Measurements from ENCODE around the gene CAMK2A. TPM values are rescaled to one million over a fixed set of nuclear protein-coding genes. Genes with fewer than 3 reads are reported as not detected.

The CAMK2A gene
- polyA plus RNA-seq, 1 donor (not counting 4 experiments of a cell fraction or from before 2014, with no cell fraction given), result 0.05 TPM

- FAIRE-seq (no peak), DNase-seq (ENCODE audit: low read depth, low spot score) (no peak)
- Histone ChIP-seq H3K27ac (ENCODE audit: control insufficient read depth, insufficient read depth, low read length) (no peak overlapping the region), H3K79me2 (ENCODE audit: control insufficient read depth, insufficient read depth, low read length) (no peaks in the 10 kb centered on the region), H4K20me1 (ENCODE audit: control insufficient read depth, extremely low read depth, insufficient read depth, low read length) (no peaks in the 10 kb centered on the region), H3K4me1 (ENCODE audit: control insufficient read depth, extremely low read depth, insufficient read depth, low read length) (peaks cover 3% of the 10 kb centered on the region), H3K9me1 (ENCODE audit: control insufficient read depth, extremely low read depth, insufficient read depth, low read length) (no peaks in the 10 kb centered on the region), H3K4me2 (ENCODE audit: control insufficient read depth, extremely low read depth, insufficient read depth, low read depth, low read length) (no peak overlapping the region), H3K9me3 (ENCODE audit: control insufficient read depth, low read depth, low read length) (no peaks in the 10 kb centered on the region), H3K9ac (ENCODE audit: control insufficient read depth, extremely low read depth, insufficient read depth, low read length) (no peak overlapping the region), H3K36me3 (ENCODE audit: control insufficient read depth in 2 of 2, extremely low read depth in 1 of 2, insufficient read depth in 2 of 2, low read length in 2 of 2) (no peaks in the 10 kb centered on the region), H3K27me3 (ENCODE audit: control insufficient read depth, extremely low read depth, insufficient read depth, low read length) (no peaks in the 10 kb centered on the region), H2AFZ (ENCODE audit: control insufficient read depth, low read length) (no peak overlapping the region), H3K4me3 (ENCODE audit: control insufficient read depth in 2 of 3, extremely low read depth in 1 of 3, insufficient read depth in 2 of 3, low read depth in 1 of 3, low read length in 3 of 3) (no peak overlapping the region)
- dilution Hi-C loops (cut with MboI; ENCODE audit: extremely low pct_ligation_motif_present, low sequenced_read_pairs), result no loop called here
- no peak for TF ChIP-seq EZH2 (IDR thresholded peaks at IDR 0.05; ENCODE audit: low read length)
- TF ChIP-seq CTCF (optimal IDR thresholded peaks at IDR 0.05 in 1 of 3, IDR thresholded peaks at IDR 0.05 in 1 of 3, conservative IDR thresholded peaks at IDR 0.05 in 1 of 3; ENCODE audit: extremely low read depth in 1 of 3, insufficient read depth in 2 of 3, low read length in 3 of 3), result peak; percentile 60 to 82 (median 70)
Observed at GRCh38 chr5:150272531-150272930, 17.0 kb downstream of the CAMK2A start.

- FAIRE-seq, result no peak
- Histone ChIP-seq H2AFZ (ENCODE audit: control insufficient read depth, low read length) (no peak overlapping the region), H3K4me2 (ENCODE audit: control insufficient read depth, extremely low read depth, insufficient read depth, low read depth, low read length) (no peak overlapping the region), H3K9me3 (ENCODE audit: control insufficient read depth, low read depth, low read length) (no peaks in the 10 kb centered on the region), H3K27ac (ENCODE audit: control insufficient read depth, insufficient read depth, low read length) (no peak overlapping the region), H3K4me1 (ENCODE audit: control insufficient read depth, extremely low read depth, insufficient read depth, low read length) (peaks cover 3% of the 10 kb centered on the region), H4K20me1 (ENCODE audit: control insufficient read depth, extremely low read depth, insufficient read depth, low read length) (no peaks in the 10 kb centered on the region), H3K4me3 (ENCODE audit: control insufficient read depth in 2 of 3, extremely low read depth in 1 of 3, insufficient read depth in 2 of 3, low read depth in 1 of 3, low read length in 3 of 3) (no peak overlapping the region), H3K36me3 (ENCODE audit: control insufficient read depth in 2 of 2, extremely low read depth in 1 of 2, insufficient read depth in 2 of 2, low read length in 2 of 2) (no peaks in the 10 kb centered on the region), H3K27me3 (ENCODE audit: control insufficient read depth, extremely low read depth, insufficient read depth, low read length) (no peaks in the 10 kb centered on the region), H3K79me2 (ENCODE audit: control insufficient read depth, insufficient read depth, low read length) (no peaks in the 10 kb centered on the region), H3K9me1 (ENCODE audit: control insufficient read depth, extremely low read depth, insufficient read depth, low read length) (no peaks in the 10 kb centered on the region), H3K9ac (ENCODE audit: control insufficient read depth, extremely low read depth, insufficient read depth, low read length) (no peak overlapping the region)
- dilution Hi-C loops (cut with MboI; ENCODE audit: extremely low pct_ligation_motif_present, low sequenced_read_pairs), result no loop called here
- no peak for DNase-seq (ENCODE audit: low read depth, low spot score)
- TF ChIP-seq CTCF (optimal IDR thresholded peaks at IDR 0.05 in 1 of 3, IDR thresholded peaks at IDR 0.05 in 1 of 3, conservative IDR thresholded peaks at IDR 0.05 in 1 of 3; ENCODE audit: extremely low read depth in 1 of 3, insufficient read depth in 2 of 3, low read length in 3 of 3) (no peak), EZH2 (IDR thresholded peaks at IDR 0.05; ENCODE audit: low read length) (no peak)
Observed at GRCh38 chr5:150271923-150272322, 17.6 kb downstream of the CAMK2A start.
